ENCODE measurements around the gene CRB2. TPM values are rescaled to one million over a fixed set of nuclear protein-coding genes. Genes with fewer than 3 reads are reported as not detected.

CRB2 gene
- total and polyA plus RNA-seq, 2 experiments from 2014 or later: 5.5 to 7.0 TPM

DNA sequence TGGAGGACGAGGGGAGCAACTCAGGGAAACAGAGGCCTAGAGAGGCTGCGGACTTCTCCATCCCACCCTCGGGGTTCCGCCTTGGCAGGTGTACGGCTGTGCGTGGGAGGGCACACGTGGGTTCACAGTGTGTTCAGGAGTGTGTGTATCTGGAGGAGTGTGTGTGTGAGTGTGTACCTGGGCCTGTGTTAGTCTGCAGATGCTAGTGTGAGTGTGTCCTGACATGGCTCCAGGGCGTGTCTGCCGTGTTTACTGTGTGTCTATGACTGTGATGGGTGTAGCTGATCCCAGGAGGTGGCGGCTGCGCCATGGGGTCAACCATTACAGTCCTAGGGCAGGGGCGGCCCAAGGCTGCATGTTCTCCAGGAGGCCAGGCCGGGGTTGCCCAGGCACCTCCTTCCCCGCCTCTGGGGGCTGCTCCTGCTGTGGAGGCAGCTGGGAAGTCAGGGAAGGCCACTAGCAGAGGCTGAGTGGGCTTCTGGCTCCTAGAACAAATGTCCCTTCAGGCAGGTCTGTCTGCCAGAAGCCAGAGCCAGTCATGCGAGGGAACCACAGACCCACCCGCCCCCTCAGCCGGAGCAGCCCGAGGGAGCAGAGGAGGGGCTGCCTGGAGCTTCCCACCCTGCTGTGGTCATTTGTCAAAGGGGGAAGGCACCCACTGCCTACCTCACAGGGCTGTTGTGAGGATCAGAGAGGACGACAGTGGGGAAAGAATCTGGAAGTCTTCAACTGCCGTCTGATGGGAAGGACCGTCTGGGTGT lies 21.4 kb downstream of the CRB2 start:
- TF ChIP-seq EZH2 (IDR thresholded peaks at IDR 0.05; ENCODE audit: borderline replicate concordance) (no peak), CTCF (IDR thresholded peaks at IDR 0.05; ENCODE audit: poor library complexity) (no peak), EZH2phosphoT487 (IDR thresholded peaks at IDR 0.05; ENCODE audit: low read depth, severe bottlenecking, unreplicated experiment) (no peak)
- WGBS (ENCODE audit: low lambda C conversion rate, missing lambda C conversion rate): 61% methylated on average over 21 of the region's 21 CpGs
- no peak overlapping the region for H3K4me2 ChIP-seq
- no peaks in the 10 kb centered on the region for H4K20me1 ChIP-seq (ENCODE audit: insufficient read depth, poor library complexity, severe bottlenecking)
- H3K4me1 ChIP-seq (ENCODE audit: insufficient read depth): peaks cover 42% of the 10 kb centered on the region
- no peaks in the 10 kb centered on the region for H3K79me2 ChIP-seq
- peaks cover 19% of the 10 kb centered on the region for H3K27me3 ChIP-seq
- no peaks in the 10 kb centered on the region for H3K9me2 ChIP-seq (replicated peaks; ENCODE audit: insufficient read depth)
- no peaks in the 10 kb centered on the region for H3K36me3 ChIP-seq (replicated peaks; ENCODE audit: insufficient read depth, low read depth)
- H3K4me3 ChIP-seq: no peak overlapping the region
- no peaks in the 10 kb centered on the region for H3K9me3 ChIP-seq (ENCODE audit: low read depth)
- H3K27ac ChIP-seq: no peak overlapping the region
- no peak for DNase-seq (ENCODE audit: low spot score)
- H2AFZ ChIP-seq: no peak overlapping the region

DNA sequence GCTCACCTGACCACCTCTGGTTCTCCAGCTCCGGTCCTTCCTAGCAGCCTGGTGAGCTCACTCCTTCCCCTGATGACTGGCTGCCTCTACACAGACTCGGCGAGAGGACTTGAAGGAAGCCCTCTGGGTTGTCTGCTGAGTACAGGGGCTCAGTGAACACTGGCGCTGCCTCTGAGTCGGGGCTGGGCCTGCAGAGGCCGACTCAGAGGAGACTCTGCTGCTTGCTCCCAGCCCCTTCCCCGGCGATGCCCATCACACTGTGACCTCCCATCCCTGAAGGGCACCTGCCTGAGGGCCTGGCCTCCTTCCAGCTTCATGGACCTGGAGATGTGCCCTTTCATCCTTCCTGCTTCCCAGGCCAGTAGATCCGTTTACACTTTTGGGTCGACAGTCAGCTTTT lies 22.0 kb downstream of the CRB2 start:
- no peaks in the 10 kb centered on the region for H4K20me1 ChIP-seq (ENCODE audit: insufficient read depth, poor library complexity, severe bottlenecking)
- DNase-seq (ENCODE audit: low spot score): no peak
- H3K9me3 ChIP-seq (ENCODE audit: low read depth): no peaks in the 10 kb centered on the region
- 72% methylated on average over 10 of the region's 10 CpGs for WGBS (ENCODE audit: low lambda C conversion rate, missing lambda C conversion rate)
- H3K27me3 ChIP-seq: peaks cover 12% of the 10 kb centered on the region
- TF ChIP-seq CTCF (IDR thresholded peaks at IDR 0.05; ENCODE audit: poor library complexity) (no peak), EZH2phosphoT487 (IDR thresholded peaks at IDR 0.05; ENCODE audit: low read depth, severe bottlenecking, unreplicated experiment) (no peak), EZH2 (IDR thresholded peaks at IDR 0.05; ENCODE audit: borderline replicate concordance) (no peak)
- no peak overlapping the region for H2AFZ ChIP-seq
- H3K79me2 ChIP-seq: no peaks in the 10 kb centered on the region
- no peaks in the 10 kb centered on the region for H3K36me3 ChIP-seq (replicated peaks; ENCODE audit: insufficient read depth, low read depth)
- no peak overlapping the region for H3K4me2 ChIP-seq
- H3K4me3 ChIP-seq: no peak overlapping the region
- no peak overlapping the region for H3K27ac ChIP-seq
- peaks cover 42% of the 10 kb centered on the region for H3K4me1 ChIP-seq (ENCODE audit: insufficient read depth)
- H3K9me2 ChIP-seq (replicated peaks; ENCODE audit: insufficient read depth): no peaks in the 10 kb centered on the region

GRCh38 chr9:123378956-123379660 lies 23.1 kb downstream of the CRB2 start:
- H3K4me2 ChIP-seq: no peak overlapping the region
- H3K27ac ChIP-seq: no peak overlapping the region
- H4K20me1 ChIP-seq (ENCODE audit: insufficient read depth, poor library complexity, severe bottlenecking): no peaks in the 10 kb centered on the region
- H3K36me3 ChIP-seq (replicated peaks; ENCODE audit: insufficient read depth, low read depth): no peaks in the 10 kb centered on the region
- no peaks in the 10 kb centered on the region for H3K9me3 ChIP-seq (ENCODE audit: low read depth)
- no peak overlapping the region for H3K4me3 ChIP-seq
- WGBS (ENCODE audit: low lambda C conversion rate, missing lambda C conversion rate): 89% methylated on average over 26 of the region's 30 CpGs
- peaks cover 4% of the 10 kb centered on the region for H3K27me3 ChIP-seq
- no peak for DNase-seq (ENCODE audit: low spot score)
- TF ChIP-seq EZH2phosphoT487 (IDR thresholded peaks at IDR 0.05; ENCODE audit: low read depth, severe bottlenecking, unreplicated experiment) (no peak), CTCF (IDR thresholded peaks at IDR 0.05; ENCODE audit: poor library complexity) (no peak), EZH2 (IDR thresholded peaks at IDR 0.05; ENCODE audit: borderline replicate concordance) (no peak)
- H2AFZ ChIP-seq: no peak overlapping the region
- H3K79me2 ChIP-seq: no peaks in the 10 kb centered on the region
- H3K9me2 ChIP-seq (replicated peaks; ENCODE audit: insufficient read depth): no peaks in the 10 kb centered on the region
- peaks cover 36% of the 10 kb centered on the region for H3K4me1 ChIP-seq (ENCODE audit: insufficient read depth)
